Stomach (tissue), 4 donors: Measurements from ENCODE around the gene OSBPL2.

Experiments
- EP300 ChIP-seq: sonication (generic); formaldehyde crosslinking; IDR thresholded peaks from one replicate; pipeline ENCODE4 v1.6.1; 2017; ENCODE audit warnings: antibody characterized with exemption
- TF ChIP-seq, protein P1 (sequence below), 7 experiments: fragments of 450-650 bp in 4 of 7; fragments of 200-600 bp in 3 of 7; sonication (generic) in 3 of 7; IDR thresholded peaks; one replicate each; pipeline ENCODE4 v1.5.1; 2016 to 2019; ENCODE audit warnings: antibody characterized with exemption in 7 of 7, control low read depth in 2 of 7, mild to moderate bottlenecking in 1 of 7

DNA sequence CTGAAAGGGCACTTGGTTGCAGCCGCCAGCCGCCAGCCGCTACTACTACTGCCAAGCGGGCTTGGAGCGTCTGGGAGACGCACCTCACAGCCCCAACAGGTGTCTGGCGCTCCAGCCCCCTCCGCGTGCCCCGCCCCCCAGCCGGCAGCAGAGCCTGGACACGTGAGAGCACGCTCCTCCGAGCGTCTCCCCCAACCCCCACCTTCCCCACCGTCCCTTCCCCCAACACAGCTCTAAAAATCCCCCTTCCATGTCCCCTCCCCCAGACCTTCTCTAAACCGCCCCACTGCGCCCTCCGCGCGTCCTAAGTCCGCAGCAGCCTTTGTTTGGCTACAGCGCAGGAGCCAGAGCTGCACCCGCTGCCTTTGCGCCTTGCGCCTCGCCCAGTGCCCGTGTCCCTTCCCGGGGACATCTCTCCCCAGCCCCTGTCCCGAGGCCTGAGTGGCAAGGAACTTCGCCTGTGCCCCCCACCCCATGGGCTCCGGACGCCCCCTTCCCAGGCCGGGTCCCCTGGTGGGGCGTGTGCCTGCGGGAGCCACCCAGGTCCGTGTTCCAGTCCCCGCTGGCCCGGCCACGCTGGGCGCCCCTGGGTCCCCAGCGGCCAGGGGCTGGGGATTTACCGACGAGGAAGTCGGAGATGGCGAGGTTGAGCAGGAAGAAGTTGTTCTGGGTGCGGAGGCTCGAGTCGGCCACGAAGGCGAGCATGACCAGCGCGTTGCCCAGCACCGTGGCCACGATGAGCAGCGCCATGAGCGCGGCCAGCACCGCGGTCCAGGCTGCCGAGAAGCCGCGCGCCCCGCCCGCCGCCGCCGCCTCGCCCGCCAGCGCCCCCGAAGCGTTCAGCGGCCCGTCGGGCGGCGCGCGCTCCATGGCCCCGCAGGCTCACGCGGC lies 19.0 kb upstream of the OSBPL2 start:
- no peak for TF ChIP-seq EP300
- TF ChIP-seq, protein P1, sequence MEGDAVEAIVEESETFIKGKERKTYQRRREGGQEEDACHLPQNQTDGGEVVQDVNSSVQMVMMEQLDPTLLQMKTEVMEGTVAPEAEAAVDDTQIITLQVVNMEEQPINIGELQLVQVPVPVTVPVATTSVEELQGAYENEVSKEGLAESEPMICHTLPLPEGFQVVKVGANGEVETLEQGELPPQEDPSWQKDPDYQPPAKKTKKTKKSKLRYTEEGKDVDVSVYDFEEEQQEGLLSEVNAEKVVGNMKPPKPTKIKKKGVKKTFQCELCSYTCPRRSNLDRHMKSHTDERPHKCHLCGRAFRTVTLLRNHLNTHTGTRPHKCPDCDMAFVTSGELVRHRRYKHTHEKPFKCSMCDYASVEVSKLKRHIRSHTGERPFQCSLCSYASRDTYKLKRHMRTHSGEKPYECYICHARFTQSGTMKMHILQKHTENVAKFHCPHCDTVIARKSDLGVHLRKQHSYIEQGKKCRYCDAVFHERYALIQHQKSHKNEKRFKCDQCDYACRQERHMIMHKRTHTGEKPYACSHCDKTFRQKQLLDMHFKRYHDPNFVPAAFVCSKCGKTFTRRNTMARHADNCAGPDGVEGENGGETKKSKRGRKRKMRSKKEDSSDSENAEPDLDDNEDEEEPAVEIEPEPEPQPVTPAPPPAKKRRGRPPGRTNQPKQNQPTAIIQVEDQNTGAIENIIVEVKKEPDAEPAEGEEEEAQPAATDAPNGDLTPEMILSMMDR (IDR thresholded peaks at IDR 0.05): no peak
